ENCODE data around the gene TSPAN17.

The TSPAN17 gene

GRCh38 chr5:176620333-176620981 is 26.8 kb upstream of the TSPAN17 start:
- no peak for DNase-seq (ENCODE audit: low read depth, low spot score)
- no peak overlapping the region for H3K27ac ChIP-seq

- no peak for DNase-seq (ENCODE audit: low read depth, low spot score)
- H3K27ac ChIP-seq: no peak overlapping the region
Measured at GRCh38 chr5:176621661-176622079, 25.6 kb upstream of the TSPAN17 start.

GRCh38 chr5:176624142-176624541 is 23.1 kb upstream of the TSPAN17 start:
- no peak overlapping the region for H3K27ac ChIP-seq
- no peak for DNase-seq (ENCODE audit: low read depth, low spot score)

- no peak for DNase-seq (ENCODE audit: low read depth, low spot score)
- H3K27ac ChIP-seq: no peak overlapping the region
Measured at GRCh38 chr5:176624938-176625337, 22.3 kb upstream of the TSPAN17 start.

GRCh38 chr5:176625512-176625911 is 21.8 kb upstream of the TSPAN17 start:
- no peak for DNase-seq (ENCODE audit: low read depth, low spot score)
- H3K27ac ChIP-seq: peak overlapping the region; percentile 61

GRCh38 chr5:176625966-176626875 is 21.1 kb upstream of the TSPAN17 start:
- H3K27ac ChIP-seq: peak overlapping the region; percentile 61
- no peak for DNase-seq (ENCODE audit: low read depth, low spot score)

GRCh38 chr5:176626876-176627236 is 20.4 kb upstream of the TSPAN17 start:
- DNase-seq (ENCODE audit: low read depth, low spot score): no peak

GRCh38 chr5:176627582-176627981 is 19.7 kb upstream of the TSPAN17 start:
- no peak for DNase-seq (ENCODE audit: low read depth, low spot score)
- no peak overlapping the region for H3K27ac ChIP-seq

More at GRCh38 chr5:176626876-176627236, 20.4 kb upstream of the TSPAN17 start:
- H3K27ac ChIP-seq: no peak overlapping the region

- no peak for DNase-seq (ENCODE audit: low read depth, low spot score)
Measured at GRCh38 chr5:176628406-176629228, 18.7 kb upstream of the TSPAN17 start.

GRCh38 chr5:176629317-176629852 is 17.9 kb upstream of the TSPAN17 start:
- DNase-seq (ENCODE audit: low read depth, low spot score): no peak
- H3K27ac ChIP-seq: no peak overlapping the region

More at GRCh38 chr5:176628406-176629228, 18.7 kb upstream of the TSPAN17 start:
- no peak overlapping the region for H3K27ac ChIP-seq

- DNase-seq (ENCODE audit: low read depth, low spot score): no peak
- no peak within 1 kb of the TSS for H3K27ac ChIP-seq
Measured at GRCh38 chr5:176629853-176630680, 17.2 kb upstream of the TSPAN17 start, which contains the start of the genes EIF4E1B and SNCB. Gene EIF4E1B, plus strand, starts transcription at chr5:176630675. Its CDS starts 12,113 bp downstream, at chr5:176642788. Gene SNCB, minus strand, starts transcription at chr5:176630534. Its CDS starts 880 bp downstream, at chr5:176629654.

GRCh38 chr5:176630681-176631222 is 16.5 kb upstream of the TSPAN17 start:
- no peak overlapping the region for H3K27ac ChIP-seq
- no peak for DNase-seq (ENCODE audit: low read depth, low spot score)

- no peak for DNase-seq (ENCODE audit: low read depth, low spot score)
- H3K27ac ChIP-seq: no peak overlapping the region
Measured at GRCh38 chr5:176631383-176632200, 15.7 kb upstream of the TSPAN17 start.

- H3K27ac ChIP-seq: no peak overlapping the region
- no peak for DNase-seq (ENCODE audit: low read depth, low spot score)
Measured at GRCh38 chr5:176632745-176633144, 14.5 kb upstream of the TSPAN17 start.

GRCh38 chr5:176633598-176633997 is 13.7 kb upstream of the TSPAN17 start:
- no peak overlapping the region for H3K27ac ChIP-seq
- DNase-seq (ENCODE audit: low read depth, low spot score): no peak

GRCh38 chr5:176636426-176636825 is 10.9 kb upstream of the TSPAN17 start:
- no peak overlapping the region for H3K27ac ChIP-seq
- no peak for DNase-seq (ENCODE audit: low read depth, low spot score)

- H3K27ac ChIP-seq: no peak overlapping the region
- DNase-seq (ENCODE audit: low read depth, low spot score): no peak
Measured at GRCh38 chr5:176637556-176637955, 9.7 kb upstream of the TSPAN17 start.

- no peak for DNase-seq (ENCODE audit: low read depth, low spot score)
- H3K27ac ChIP-seq: no peak overlapping the region
Measured at GRCh38 chr5:176638437-176638836, 8.8 kb upstream of the TSPAN17 start.
